Astrocyte of the spinal cord (primary cell): ENCODE results near the gene SULT4A1.

ENCODE experiments used
- DNase-seq: peaks from one replicate; pipeline ENCODE4 v3.0.0; 2011; ENCODE audit warnings: low read depth, low spot score
- H3K4me3 ChIP-seq: 2 replicates; pipeline ENCODE4 v1.5.1; 2011; ENCODE audit warnings: low read depth, mild to moderate bottlenecking, low read length, moderate library complexity
- in situ Hi-C: cut with HindIII; loops from 2 replicates; pipeline ENCODE4 v1.10.0; 2017; ENCODE audit warnings: low sequenced_read_pairs
- TF ChIP-seq, protein P1 (sequence below): IDR thresholded peaks from 2 replicates; pipeline ENCODE4 v1.5.1; 2012; ENCODE audit warnings: low read depth, mild to moderate bottlenecking, low read length, inconsistent platforms

The SULT4A1 gene

GRCh38 chr22:43840851-43841250 lies 21.5 kb downstream of the SULT4A1 start:
- in situ Hi-C loops = no loop called here
- H3K4me3 ChIP-seq = no peak overlapping the region
- TF ChIP-seq, protein P1, sequence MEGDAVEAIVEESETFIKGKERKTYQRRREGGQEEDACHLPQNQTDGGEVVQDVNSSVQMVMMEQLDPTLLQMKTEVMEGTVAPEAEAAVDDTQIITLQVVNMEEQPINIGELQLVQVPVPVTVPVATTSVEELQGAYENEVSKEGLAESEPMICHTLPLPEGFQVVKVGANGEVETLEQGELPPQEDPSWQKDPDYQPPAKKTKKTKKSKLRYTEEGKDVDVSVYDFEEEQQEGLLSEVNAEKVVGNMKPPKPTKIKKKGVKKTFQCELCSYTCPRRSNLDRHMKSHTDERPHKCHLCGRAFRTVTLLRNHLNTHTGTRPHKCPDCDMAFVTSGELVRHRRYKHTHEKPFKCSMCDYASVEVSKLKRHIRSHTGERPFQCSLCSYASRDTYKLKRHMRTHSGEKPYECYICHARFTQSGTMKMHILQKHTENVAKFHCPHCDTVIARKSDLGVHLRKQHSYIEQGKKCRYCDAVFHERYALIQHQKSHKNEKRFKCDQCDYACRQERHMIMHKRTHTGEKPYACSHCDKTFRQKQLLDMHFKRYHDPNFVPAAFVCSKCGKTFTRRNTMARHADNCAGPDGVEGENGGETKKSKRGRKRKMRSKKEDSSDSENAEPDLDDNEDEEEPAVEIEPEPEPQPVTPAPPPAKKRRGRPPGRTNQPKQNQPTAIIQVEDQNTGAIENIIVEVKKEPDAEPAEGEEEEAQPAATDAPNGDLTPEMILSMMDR = no peak
- no peak for DNase-seq

- in situ Hi-C loops = no loop called here
- H3K4me3 ChIP-seq = no peak overlapping the region
- no peak for DNase-seq
- TF ChIP-seq, protein P1 = no peak
These were observed 21.9 kb downstream of the SULT4A1 start for GRCh38 chr22:43840431-43840830.

DNA sequence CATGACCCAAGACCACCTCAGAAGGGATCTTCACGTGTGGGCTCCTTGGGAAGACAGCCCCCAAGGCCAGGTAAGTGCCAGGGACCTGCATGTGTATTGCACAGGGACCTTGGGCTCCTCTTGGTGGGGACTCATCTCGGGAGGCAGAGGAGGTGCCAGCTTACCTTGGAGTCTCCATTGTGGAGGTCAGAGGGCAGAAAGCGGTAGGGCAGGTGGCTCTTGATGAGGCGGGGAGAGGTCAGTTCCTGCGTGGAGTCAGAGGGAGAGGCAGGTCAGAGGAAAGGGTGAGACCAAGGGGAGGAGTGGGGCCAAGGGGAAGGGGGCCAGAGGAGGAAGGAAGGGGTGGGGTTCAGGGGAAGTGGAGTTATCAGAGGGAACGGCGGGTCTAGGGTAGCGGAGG lies 22.5 kb downstream of the SULT4A1 start:
- no peak for DNase-seq
- in situ Hi-C loops = no loop called here
- no peak overlapping the region for H3K4me3 ChIP-seq
- TF ChIP-seq, protein P1 = no peak

GRCh38 chr22:43838571-43839307 lies 23.6 kb downstream of the SULT4A1 start:
- no peak for DNase-seq
- H3K4me3 ChIP-seq = no peak overlapping the region
- in situ Hi-C loops = no loop called here
- TF ChIP-seq, protein P1 = no peak

- DNase-seq = no peak
- in situ Hi-C loops = no loop called here
- TF ChIP-seq, protein P1 = no peak
- H3K4me3 ChIP-seq = no peak overlapping the region
These were observed 24.2 kb downstream of the SULT4A1 start for GRCh38 chr22:43838161-43838560.

- no peak overlapping the region for H3K4me3 ChIP-seq
- TF ChIP-seq, protein P1 = no peak
- in situ Hi-C loops = no loop called here
- peak; percentile 20 for DNase-seq
These were observed 24.6 kb downstream of the SULT4A1 start for GRCh38 chr22:43837666-43838065.
